ENCODE results near the gene LRMDA.

DNA sequence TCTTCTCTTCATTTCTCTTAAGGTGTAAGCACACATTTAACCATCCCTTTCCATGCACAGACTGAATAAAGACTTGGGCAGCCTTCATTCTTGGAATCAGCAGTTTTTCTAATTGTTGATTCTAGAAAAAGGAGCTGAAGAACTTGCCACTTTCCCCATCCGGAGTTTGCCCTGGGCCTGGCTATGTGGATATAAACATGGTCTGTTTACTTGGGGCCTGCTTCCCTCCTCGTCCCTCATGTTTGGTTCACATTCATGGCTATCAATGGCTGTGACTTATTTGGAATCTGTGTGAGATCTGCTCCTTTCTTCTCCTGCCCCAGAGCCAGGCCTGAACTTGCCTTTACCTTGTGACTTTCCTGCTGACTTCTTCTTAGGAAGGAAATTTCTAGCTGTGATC, 199.3 kb downstream of the LRMDA start:
- TF ChIP-seq, protein P1, sequence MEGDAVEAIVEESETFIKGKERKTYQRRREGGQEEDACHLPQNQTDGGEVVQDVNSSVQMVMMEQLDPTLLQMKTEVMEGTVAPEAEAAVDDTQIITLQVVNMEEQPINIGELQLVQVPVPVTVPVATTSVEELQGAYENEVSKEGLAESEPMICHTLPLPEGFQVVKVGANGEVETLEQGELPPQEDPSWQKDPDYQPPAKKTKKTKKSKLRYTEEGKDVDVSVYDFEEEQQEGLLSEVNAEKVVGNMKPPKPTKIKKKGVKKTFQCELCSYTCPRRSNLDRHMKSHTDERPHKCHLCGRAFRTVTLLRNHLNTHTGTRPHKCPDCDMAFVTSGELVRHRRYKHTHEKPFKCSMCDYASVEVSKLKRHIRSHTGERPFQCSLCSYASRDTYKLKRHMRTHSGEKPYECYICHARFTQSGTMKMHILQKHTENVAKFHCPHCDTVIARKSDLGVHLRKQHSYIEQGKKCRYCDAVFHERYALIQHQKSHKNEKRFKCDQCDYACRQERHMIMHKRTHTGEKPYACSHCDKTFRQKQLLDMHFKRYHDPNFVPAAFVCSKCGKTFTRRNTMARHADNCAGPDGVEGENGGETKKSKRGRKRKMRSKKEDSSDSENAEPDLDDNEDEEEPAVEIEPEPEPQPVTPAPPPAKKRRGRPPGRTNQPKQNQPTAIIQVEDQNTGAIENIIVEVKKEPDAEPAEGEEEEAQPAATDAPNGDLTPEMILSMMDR (IDR thresholded peaks at IDR 0.05) = no peak
- no peak for TF ChIP-seq POLR2A (IDR thresholded peaks at IDR 0.05)
